ENCODE data around the gene SAMD1. TPM values are rescaled to one million over a fixed set of nuclear protein-coding genes. Genes with fewer than 3 reads are reported as not detected.

The SAMD1 gene
- polyA plus RNA-seq, 1 experiment: 5.1 TPM

GRCh38 chr19:14063105-14063504, 27.4 kb downstream of the SAMD1 start:
- POLR2A ChIA-PET: no interaction called here
- TF ChIP-seq, protein P1, sequence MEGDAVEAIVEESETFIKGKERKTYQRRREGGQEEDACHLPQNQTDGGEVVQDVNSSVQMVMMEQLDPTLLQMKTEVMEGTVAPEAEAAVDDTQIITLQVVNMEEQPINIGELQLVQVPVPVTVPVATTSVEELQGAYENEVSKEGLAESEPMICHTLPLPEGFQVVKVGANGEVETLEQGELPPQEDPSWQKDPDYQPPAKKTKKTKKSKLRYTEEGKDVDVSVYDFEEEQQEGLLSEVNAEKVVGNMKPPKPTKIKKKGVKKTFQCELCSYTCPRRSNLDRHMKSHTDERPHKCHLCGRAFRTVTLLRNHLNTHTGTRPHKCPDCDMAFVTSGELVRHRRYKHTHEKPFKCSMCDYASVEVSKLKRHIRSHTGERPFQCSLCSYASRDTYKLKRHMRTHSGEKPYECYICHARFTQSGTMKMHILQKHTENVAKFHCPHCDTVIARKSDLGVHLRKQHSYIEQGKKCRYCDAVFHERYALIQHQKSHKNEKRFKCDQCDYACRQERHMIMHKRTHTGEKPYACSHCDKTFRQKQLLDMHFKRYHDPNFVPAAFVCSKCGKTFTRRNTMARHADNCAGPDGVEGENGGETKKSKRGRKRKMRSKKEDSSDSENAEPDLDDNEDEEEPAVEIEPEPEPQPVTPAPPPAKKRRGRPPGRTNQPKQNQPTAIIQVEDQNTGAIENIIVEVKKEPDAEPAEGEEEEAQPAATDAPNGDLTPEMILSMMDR (IDR thresholded peaks at IDR 0.05; ENCODE audit: low read depth, low read length): no peak
- Histone ChIP-seq H3K27me3 (ENCODE audit: control insufficient read depth, insufficient read depth, low read length) (peaks cover 14% of the 10 kb centered on the region), H3K4me3 (ENCODE audit: low read depth, low read length) (no peak overlapping the region), H3K9me3 (ENCODE audit: control insufficient read depth, insufficient read depth, low read length) (no peaks in the 10 kb centered on the region), H3K27ac (ENCODE audit: low read depth, low read length) (no peak overlapping the region)
- CTCF ChIA-PET: no interaction called here
- DNase-seq (ENCODE audit: low read depth, low spot score): no peak

DNA sequence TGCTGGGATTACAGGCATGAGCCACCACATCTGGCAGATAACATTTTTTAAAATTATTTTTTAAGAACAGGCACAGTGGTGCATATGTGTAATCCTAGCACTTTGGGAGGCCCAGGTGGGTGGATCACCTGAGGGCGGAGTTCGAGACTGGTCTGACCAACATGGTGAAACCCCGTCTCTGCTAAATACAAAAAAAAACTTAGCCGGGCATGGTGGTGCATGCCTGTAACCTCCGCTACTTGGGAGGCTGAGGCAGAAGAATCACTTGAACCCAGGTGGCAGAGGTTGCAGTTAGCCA, 28.0 kb downstream of the SAMD1 start:
- POLR2A ChIA-PET: no interaction called here
- no peak overlapping the region for H3K4me3 ChIP-seq (ENCODE audit: low read depth, low read length)
- TF ChIP-seq, protein P1 (IDR thresholded peaks at IDR 0.05; ENCODE audit: low read depth, low read length): no peak
- H3K27me3 ChIP-seq (ENCODE audit: control insufficient read depth, insufficient read depth, low read length): peaks cover 14% of the 10 kb centered on the region
- DNase-seq (ENCODE audit: low read depth, low spot score): no peak
- H3K27ac ChIP-seq (ENCODE audit: low read depth, low read length): no peak overlapping the region
- CTCF ChIA-PET: interaction anchor here (1.6 to 4.2 kb wide), 2 partner anchors 9 to 10 kb away, joined by 4 to 68 read pairs; partner anchors contain the start of gene MISP3
- H3K9me3 ChIP-seq (ENCODE audit: control insufficient read depth, insufficient read depth, low read length): no peaks in the 10 kb centered on the region

- H3K4me3 ChIP-seq (ENCODE audit: low read depth, low read length): no peak within 1 kb of the TSS
- peaks cover 14% of the 10 kb centered on the region for H3K27me3 ChIP-seq (ENCODE audit: control insufficient read depth, insufficient read depth, low read length)
- CTCF ChIA-PET: interaction anchor here (1.6 to 4.2 kb wide), 2 partner anchors 9 kb away, joined by 4 to 68 read pairs; partner anchors contain the start of gene MISP3
- H3K9me3 ChIP-seq (ENCODE audit: control insufficient read depth, insufficient read depth, low read length): no peaks in the 10 kb centered on the region
- TF ChIP-seq, protein P1 (IDR thresholded peaks at IDR 0.05; ENCODE audit: low read depth, low read length): no peak
- DNase-seq (ENCODE audit: low read depth, low spot score): no peak
- POLR2A ChIA-PET: interaction anchor here (0.6 kb wide), 1 partner anchor 17 kb away, joined by 4 read pairs; no protein-coding TSS in a partner anchor
- H3K27ac ChIP-seq (ENCODE audit: low read depth, low read length): no peak within 1 kb of the TSS
These were observed 28.6 kb downstream of the SAMD1 start, which contains the start of gene PALM3 for GRCh38 chr19:14061751-14062557. PALM3 (minus strand) TSS chr19:14062076; CDS start chr19:14061980, 96 bp downstream.

- no peak overlapping the region for H3K27ac ChIP-seq (ENCODE audit: low read depth, low read length)
- no peak for DNase-seq (ENCODE audit: low read depth, low spot score)
- peaks cover 14% of the 10 kb centered on the region for H3K27me3 ChIP-seq (ENCODE audit: control insufficient read depth, insufficient read depth, low read length)
- TF ChIP-seq, protein P1 (IDR thresholded peaks at IDR 0.05; ENCODE audit: low read depth, low read length): no peak
- H3K9me3 ChIP-seq (ENCODE audit: control insufficient read depth, insufficient read depth, low read length): no peaks in the 10 kb centered on the region
- H3K4me3 ChIP-seq (ENCODE audit: low read depth, low read length): no peak overlapping the region
- ChIA-PET CTCF (interaction anchor here (1.6 to 4.2 kb wide), 2 partner anchors 8 to 10 kb away, joined by 4 to 68 read pairs; partner anchors contain the start of gene MISP3), POLR2A (interaction anchor here (0.5 kb wide), 1 partner anchor 35 kb away, joined by 5 read pairs; no protein-coding TSS in a partner anchor)
These were observed 29.3 kb downstream of the SAMD1 start for GRCh38 chr19:14061081-14061749.
